HEK293 (cell line): ENCODE results near the gene KLF7.

Experiments used
- KLF16 ChIP-seq: fragments of 450-650 bp; formaldehyde crosslinking; IDR thresholded peaks from 2 replicates; pipeline ENCODE4 v1.5.1; 2017; ENCODE audit warnings: missing biosample characterization, missing genetic modification characterization
- ZNF792 ChIP-seq: fragments of 450-650 bp; formaldehyde crosslinking; IDR thresholded peaks from 2 replicates; pipeline ENCODE4 v1.5.1; 2016; ENCODE audit warnings: missing biosample characterization, missing genetic modification characterization

DNA sequence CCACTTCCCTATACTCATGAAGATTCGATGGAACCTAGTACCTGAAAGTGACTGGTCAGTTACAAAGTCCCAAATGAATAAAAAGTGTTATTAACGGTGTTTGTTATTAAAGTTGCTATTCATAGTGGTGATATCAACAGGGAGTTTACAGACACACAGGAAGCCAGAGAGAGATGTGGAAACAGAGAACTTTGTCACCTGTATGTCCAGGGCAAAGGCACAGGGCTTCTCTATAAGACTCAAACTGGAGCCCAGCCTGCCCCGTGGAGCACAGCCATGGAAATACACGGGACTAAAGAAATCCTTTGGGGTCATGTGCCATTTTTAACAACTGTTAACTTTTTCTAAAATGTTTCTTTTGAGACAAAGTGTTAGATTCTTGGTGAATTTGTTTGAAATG lies 68.5 kb downstream of the KLF7 start:
- TF ChIP-seq ZNF792 (tag by site-specific recombination) = no peak
- no peak for TF ChIP-seq KLF16 (tag by site-specific recombination)
